Measurements from ENCODE around the gene LRBA. TPM values are rescaled to one million over a fixed set of nuclear protein-coding genes. Genes with fewer than 3 reads are reported as not detected.

The LRBA gene
- total and polyA plus RNA-seq, 8 donors = 43.3 to 62.5 (median 52.3) TPM

DNA sequence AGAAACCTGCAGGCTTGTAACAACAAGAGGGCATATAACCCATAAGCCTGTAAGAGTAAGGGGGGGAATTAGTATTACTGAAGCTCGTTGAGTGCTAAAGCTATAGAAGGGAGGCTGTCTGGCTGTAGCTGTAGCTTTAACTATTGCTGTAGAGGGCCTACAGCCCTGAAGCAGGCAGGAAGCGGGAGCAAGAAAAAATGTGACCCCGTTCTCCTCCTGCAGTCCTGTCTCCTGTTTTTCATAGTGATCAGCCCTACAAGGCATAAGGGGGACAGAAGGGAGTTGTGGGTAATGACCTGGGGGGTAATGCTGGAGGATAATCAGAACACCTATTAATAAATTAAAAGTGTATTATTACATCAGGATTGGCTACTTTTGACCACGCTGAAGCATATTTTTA lies 640.1 kb downstream of the LRBA start:
- H3K27ac ChIP-seq = no peak overlapping the region
- H3K27me3 ChIP-seq = no peaks in the 10 kb centered on the region
- DNase-seq = no peak
- H3K36me3 ChIP-seq = no peaks in the 10 kb centered on the region
- no peak for ATAC-seq
- no peaks in the 10 kb centered on the region for H3K9me3 ChIP-seq
- TF ChIP-seq, protein P1, sequence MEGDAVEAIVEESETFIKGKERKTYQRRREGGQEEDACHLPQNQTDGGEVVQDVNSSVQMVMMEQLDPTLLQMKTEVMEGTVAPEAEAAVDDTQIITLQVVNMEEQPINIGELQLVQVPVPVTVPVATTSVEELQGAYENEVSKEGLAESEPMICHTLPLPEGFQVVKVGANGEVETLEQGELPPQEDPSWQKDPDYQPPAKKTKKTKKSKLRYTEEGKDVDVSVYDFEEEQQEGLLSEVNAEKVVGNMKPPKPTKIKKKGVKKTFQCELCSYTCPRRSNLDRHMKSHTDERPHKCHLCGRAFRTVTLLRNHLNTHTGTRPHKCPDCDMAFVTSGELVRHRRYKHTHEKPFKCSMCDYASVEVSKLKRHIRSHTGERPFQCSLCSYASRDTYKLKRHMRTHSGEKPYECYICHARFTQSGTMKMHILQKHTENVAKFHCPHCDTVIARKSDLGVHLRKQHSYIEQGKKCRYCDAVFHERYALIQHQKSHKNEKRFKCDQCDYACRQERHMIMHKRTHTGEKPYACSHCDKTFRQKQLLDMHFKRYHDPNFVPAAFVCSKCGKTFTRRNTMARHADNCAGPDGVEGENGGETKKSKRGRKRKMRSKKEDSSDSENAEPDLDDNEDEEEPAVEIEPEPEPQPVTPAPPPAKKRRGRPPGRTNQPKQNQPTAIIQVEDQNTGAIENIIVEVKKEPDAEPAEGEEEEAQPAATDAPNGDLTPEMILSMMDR (IDR thresholded peaks at IDR 0.05) = no peak
- H3K4me1 ChIP-seq = no peaks in the 10 kb centered on the region
- H3K4me3 ChIP-seq = no peak overlapping the region
- intact Hi-C loops (cut with DNase I) = no loop called here

DNA sequence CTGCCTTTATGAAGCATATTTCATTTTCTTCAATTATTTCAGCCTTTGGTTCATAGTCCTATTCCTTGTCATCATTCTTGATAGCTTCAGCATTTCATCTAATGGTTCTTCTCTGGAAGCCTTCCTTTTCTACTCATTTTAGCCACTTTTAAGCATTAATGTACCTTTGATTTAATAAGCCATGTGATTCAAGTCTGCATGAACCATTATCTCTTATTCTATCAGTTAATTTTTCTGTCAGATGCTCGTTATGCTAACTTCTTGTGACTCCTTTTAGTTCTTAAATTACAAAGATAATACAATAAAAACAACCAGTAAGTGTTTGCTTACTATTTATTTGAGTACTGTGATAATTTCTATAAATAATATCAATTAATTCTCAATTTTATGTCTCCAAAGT lies 643.2 kb downstream of the LRBA start:
- ATAC-seq = no peak
- H3K27me3 ChIP-seq = no peaks in the 10 kb centered on the region
- no peak overlapping the region for H3K4me3 ChIP-seq
- TF ChIP-seq, protein P1 (IDR thresholded peaks at IDR 0.05) = no peak
- intact Hi-C loops (cut with DNase I) = no loop called here
- no peak overlapping the region for H3K27ac ChIP-seq
- DNase-seq = no peak
- H3K9me3 ChIP-seq = no peaks in the 10 kb centered on the region
- H3K4me1 ChIP-seq = no peaks in the 10 kb centered on the region
- H3K36me3 ChIP-seq = no peaks in the 10 kb centered on the region

DNA sequence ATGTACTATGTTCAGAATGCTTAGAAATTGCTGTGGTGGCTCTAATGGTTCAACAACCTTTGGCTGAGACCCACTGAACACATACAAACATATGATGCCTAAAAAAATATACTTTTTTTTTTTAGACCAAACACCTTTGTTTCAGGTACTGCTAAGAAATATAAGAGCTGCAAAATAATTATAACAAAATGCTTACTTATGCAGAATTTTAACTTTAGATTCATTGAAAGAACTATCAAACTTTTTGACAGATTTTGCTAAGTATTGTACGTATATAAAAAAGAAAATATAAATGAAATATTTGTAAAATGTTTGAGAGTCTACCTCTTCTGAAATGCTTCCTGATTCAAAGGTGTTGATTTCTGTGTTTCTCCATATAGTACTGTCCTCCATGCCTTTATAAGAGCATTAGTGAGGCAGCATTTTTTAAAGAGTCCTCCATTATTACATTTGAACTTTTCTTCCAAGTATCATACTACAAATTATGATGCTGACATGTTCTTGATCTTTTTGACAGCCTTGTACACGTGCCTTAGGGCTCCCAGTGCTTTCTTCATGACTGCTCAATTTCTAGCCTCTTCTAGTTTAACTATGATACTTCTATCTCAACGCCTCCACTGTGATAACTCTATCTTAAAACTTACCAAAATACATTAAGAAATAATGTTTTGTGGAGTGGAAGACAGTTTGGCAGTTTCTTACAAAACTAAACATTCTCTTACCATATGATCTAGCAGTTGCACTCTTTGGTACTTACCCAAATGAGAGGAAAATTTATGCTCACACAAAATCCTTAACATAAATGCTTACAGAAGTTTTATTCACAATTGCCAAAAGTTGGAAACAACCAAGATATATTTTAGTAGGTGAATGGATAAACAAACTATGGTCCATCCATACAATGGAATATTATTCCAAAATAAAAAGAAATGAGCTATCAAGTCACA lies 645.4 kb downstream of the LRBA start:
- H3K9me3 ChIP-seq = no peaks in the 10 kb centered on the region
- no peak for DNase-seq
- no peaks in the 10 kb centered on the region for H3K27me3 ChIP-seq
- TF ChIP-seq, protein P1 (IDR thresholded peaks at IDR 0.05) = no peak
- H3K4me3 ChIP-seq = no peak overlapping the region
- no peaks in the 10 kb centered on the region for H3K4me1 ChIP-seq
- ATAC-seq = no peak
- no peak overlapping the region for H3K27ac ChIP-seq
- intact Hi-C loops (cut with DNase I) = no loop called here
- H3K36me3 ChIP-seq = no peaks in the 10 kb centered on the region

GRCh38 chr4:150368667-150369066 lies 646.4 kb downstream of the LRBA start:
- intact Hi-C loops (cut with DNase I) = no loop called here
- H3K36me3 ChIP-seq = no peaks in the 10 kb centered on the region
- H3K27me3 ChIP-seq = no peaks in the 10 kb centered on the region
- H3K27ac ChIP-seq = no peak overlapping the region
- DNase-seq (no peak), ATAC-seq (no peak)
- no peaks in the 10 kb centered on the region for H3K9me3 ChIP-seq
- no peaks in the 10 kb centered on the region for H3K4me1 ChIP-seq
- TF ChIP-seq, protein P1 (IDR thresholded peaks at IDR 0.05) = no peak
- H3K4me3 ChIP-seq = no peak overlapping the region

DNA sequence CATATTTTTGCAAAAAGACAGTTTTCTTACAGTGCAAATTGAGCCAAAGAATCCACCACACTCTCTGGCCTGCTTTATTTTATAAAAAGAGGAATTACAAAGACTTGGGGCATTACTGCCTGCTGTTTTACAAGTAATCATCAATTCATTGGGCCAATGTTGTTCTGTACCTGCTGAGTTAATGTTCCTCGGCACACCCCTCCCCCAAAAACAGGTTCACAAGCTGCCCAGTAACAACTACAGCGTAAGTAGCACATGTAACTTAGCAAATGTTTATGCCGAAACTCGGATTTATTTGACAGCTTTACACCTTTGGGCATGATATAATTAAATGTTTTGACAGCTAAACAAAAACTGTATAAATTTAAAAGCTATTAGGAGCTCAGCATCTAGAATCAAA lies 647.8 kb downstream of the LRBA start:
- DNase-seq = no peak
- intact Hi-C loops (cut with DNase I) = no loop called here
- Histone ChIP-seq H3K27me3 (no peaks in the 10 kb centered on the region), H3K4me1 (no peaks in the 10 kb centered on the region), H3K9me3 (no peaks in the 10 kb centered on the region), H3K4me3 (no peak overlapping the region), H3K36me3 (no peaks in the 10 kb centered on the region), H3K27ac (peak overlapping the region in 1 of 2 donors; percentile 7)
- ATAC-seq = peak; percentile 16
- TF ChIP-seq, protein P1 (IDR thresholded peaks at IDR 0.05) = no peak
